Skeletal muscle tissue (tissue), 4 donors: ENCODE data around the gene SEC61B. TPM values are rescaled to one million over a fixed set of nuclear protein-coding genes. Genes with fewer than 3 reads are reported as not detected.
"Not testable (repeated sequence)": the region's sequence is repeated elsewhere in the genome, so short reads cannot be mapped to it uniquely, and the experiment has no call there.

Experiments used
- H3K27ac ChIP-seq: one replicate; pipeline ENCODE4 v1.7.0; 2013; ENCODE audit warnings: mild to moderate bottlenecking, low read depth, low read length, inconsistent platforms
- H3K27me3 ChIP-seq, 3 donors: one replicate each; pipeline ENCODE4 v1.7.0; 2013; ENCODE audit warnings: low read length in 3 of 3; ENCODE audit not compliant: control insufficient read depth in 3 of 3, insufficient read depth in 3 of 3
- H3K36me3 ChIP-seq, 3 donors: one replicate each; pipeline ENCODE4 v1.7.0; 2013; ENCODE audit warnings: low read length in 3 of 3; ENCODE audit not compliant: control insufficient read depth in 3 of 3, insufficient read depth in 3 of 3
- H3K4me1 ChIP-seq, 3 donors: one replicate each; pipeline ENCODE4 v1.7.0; 2013; ENCODE audit warnings: low read length in 3 of 3, mild to moderate bottlenecking in 3 of 3; ENCODE audit not compliant: control insufficient read depth in 3 of 3, insufficient read depth in 3 of 3
- H3K4me3 ChIP-seq, 3 donors: one replicate each; pipeline ENCODE4 v1.7.0; 2013; ENCODE audit warnings: low read length in 3 of 3
- H3K9ac ChIP-seq, 3 donors: one replicate each; pipeline ENCODE4 v1.7.0; 2013; ENCODE audit warnings: low read length in 3 of 3, mild to moderate bottlenecking in 3 of 3, moderate library complexity in 2 of 3, low read depth in 1 of 3
- H3K9me3 ChIP-seq, 3 donors: one replicate each; pipeline ENCODE4 v1.7.0; 2013; ENCODE audit warnings: low read length in 3 of 3; ENCODE audit not compliant: control insufficient read depth in 3 of 3
- total RNA-seq: library from RNA; depleted of rRNA; stranded (reverse); fragments of >200 nt; gene quantifications from one replicate; pipeline ENCODE4 v1.2.3, GENCODE V29; 2014
- donor health status: Osteomylitis.

Gene SEC61B
- total RNA-seq, 1 donor from 2014 or later = 41.2 TPM

DNA sequence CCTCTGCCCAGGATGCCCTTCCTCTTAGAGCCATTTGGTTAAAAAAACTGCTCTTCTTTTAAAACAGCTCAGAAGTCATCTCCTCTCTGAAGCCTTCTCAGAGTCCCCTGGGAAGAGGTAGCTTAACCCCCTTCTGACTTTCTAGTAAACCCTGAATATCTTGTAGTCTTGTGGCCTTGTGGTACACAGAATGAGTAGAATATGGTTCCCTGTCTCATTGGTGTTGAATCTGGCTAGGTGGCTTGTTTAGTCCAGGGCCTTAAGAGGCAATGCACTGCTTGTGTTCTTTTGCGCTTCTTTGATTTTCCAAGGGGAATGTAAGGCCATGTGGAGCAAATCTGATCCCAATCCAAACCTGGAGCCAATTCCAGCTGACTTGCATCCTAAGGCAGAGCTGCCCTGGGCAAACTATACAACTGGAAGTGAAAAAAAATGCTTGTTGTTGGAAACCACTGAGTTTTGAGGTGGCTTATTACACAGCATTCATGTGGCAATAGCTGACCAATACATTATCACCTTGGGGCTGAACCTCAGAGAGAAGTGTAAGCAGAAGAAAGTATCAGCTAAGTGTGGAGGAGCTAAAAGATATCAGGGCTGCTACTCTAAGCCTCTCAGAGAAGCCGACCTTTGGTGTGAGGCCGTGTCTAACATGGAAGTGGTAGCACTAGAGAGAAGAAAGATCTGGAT is 31.3 kb upstream of the SEC61B start:
- H3K27me3 ChIP-seq = peaks cover 0 to 3% (median 0%) of the 10 kb centered on the region in 3 donors
- no peaks in the 10 kb centered on the region for H3K36me3 ChIP-seq
- H3K27ac ChIP-seq = no peak overlapping the region
- no peak overlapping the region for H3K9ac ChIP-seq
- no peaks in the 10 kb centered on the region for H3K4me1 ChIP-seq
- H3K9me3 ChIP-seq = peaks cover 0 to 2% (median 0%) of the 10 kb centered on the region in 3 donors
- H3K4me3 ChIP-seq = no peak overlapping the region

DNA sequence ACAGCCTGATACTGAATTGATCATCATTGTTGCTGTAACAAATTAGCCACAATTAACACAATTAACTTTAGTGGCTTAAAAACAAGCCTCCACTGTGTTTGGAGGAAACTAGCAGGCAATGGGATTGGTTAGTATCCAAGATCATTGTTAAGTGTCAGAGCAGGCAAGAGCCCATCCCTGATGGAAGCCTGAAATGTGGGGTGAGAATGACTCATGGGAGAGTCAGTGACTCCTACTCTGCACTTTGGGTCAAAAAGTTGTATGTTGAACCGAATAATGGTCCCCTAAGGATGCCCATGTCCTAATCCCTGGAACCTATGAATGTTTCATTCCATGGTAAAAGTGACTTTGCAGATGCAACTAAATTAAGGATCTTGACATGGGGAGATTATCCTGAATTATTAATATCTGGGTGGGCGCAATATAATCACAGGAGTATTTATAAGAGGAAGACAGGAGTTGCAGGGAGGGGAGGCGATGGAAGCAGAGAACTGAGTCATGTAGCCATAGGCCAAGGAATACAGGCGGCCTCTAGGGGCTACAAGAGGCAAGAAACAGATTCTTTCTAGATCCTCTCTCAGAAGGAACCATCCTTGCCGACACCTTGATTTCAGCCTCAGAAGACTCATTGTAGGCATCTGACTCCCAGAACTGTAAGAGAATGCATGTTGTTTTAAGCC is 29.2 kb upstream of the SEC61B start:
- H3K27ac ChIP-seq = no peak overlapping the region
- no peaks in the 10 kb centered on the region for H3K4me1 ChIP-seq
- H3K36me3 ChIP-seq = no peaks in the 10 kb centered on the region
- H3K9ac ChIP-seq = no peak overlapping the region
- H3K27me3 ChIP-seq = peaks cover 0 to 3% (median 0%) of the 10 kb centered on the region in 3 donors
- H3K4me3 ChIP-seq = no peak overlapping the region
- peaks cover 0 to 2% (median 0%) of the 10 kb centered on the region in 3 donors for H3K9me3 ChIP-seq

DNA sequence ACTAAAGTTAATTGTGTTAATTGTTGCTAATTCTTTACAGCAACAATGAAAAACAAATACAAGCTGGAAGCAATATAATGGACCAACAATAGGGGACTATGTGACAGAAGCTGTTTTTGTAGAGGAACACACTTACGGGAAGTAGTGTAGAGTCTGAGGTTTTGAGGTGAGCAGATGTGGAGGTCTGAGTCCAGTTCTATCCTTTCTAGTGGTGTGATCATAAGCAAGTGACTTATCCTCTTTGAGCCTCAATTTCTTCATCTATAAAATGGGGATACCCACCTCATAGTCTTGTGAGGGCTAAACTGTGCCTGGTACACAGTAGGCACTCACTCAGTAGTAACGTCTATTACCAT is 28.6 kb upstream of the SEC61B start:
- peaks cover 0 to 3% (median 0%) of the 10 kb centered on the region in 3 donors for H3K27me3 ChIP-seq
- no peaks in the 10 kb centered on the region for H3K36me3 ChIP-seq
- peaks cover 0 to 2% (median 0%) of the 10 kb centered on the region in 3 donors for H3K9me3 ChIP-seq
- H3K4me1 ChIP-seq = no peaks in the 10 kb centered on the region
- no peak overlapping the region for H3K9ac ChIP-seq
- no peak overlapping the region for H3K4me3 ChIP-seq
- H3K27ac ChIP-seq = no peak overlapping the region

DNA sequence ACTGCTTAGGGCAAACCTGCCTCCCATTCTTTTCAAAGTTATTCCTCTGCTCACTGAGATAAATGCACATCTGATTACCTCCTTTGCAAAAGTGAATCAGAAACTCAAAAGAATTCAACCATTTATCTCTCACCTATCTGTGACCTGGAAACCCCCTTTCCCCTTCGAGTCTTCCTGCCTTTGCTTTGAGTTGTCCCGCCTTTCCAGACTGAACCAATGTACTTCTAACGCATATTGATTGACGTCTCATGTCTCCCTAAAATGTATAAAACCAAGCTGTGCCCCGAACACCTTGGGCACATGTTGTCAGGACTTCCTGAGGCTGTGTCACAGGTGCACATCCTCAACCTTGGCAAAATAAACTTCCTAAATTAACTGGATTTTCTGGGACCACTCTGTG is 25.6 kb upstream of the SEC61B start:
- H3K4me1 ChIP-seq, H3K9me3 ChIP-seq, H3K9ac ChIP-seq, H3K4me3 ChIP-seq, H3K27ac ChIP-seq, H3K27me3 ChIP-seq, H3K36me3 ChIP-seq: not testable (repeated sequence)

DNA sequence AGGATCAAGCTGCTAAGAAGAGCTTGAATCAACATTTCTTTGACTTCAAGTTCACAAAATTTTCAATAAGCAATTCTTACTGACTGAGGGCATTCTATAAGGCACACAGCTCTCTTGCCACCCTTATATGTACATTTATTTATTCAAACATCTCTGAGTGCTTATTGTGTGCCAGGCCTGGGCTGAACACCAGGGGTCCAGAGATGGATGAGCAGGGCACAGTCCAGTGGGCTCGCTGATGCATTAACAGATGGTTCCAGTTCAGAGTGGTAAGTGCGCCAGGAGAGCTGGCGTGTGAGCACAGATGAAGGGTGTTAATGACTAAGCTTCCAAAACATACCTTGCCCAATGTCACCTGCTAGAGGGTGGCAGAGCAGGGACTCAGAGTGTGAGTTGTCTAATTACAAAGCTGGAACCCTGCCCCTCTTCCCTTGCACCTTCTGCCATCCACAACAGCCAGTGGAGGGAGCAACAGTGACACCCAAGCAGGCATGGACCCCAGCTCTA is 24.9 kb upstream of the SEC61B start:
- Histone ChIP-seq H3K27ac (no peak overlapping the region), H3K36me3 (no peaks in the 10 kb centered on the region), H3K9ac (no peak overlapping the region), H3K9me3 (peaks cover 0 to 2% (median 0%) of the 10 kb centered on the region in 3 donors), H3K4me3 (no peak overlapping the region), H3K4me1 (no peaks in the 10 kb centered on the region), H3K27me3 (no peaks in the 10 kb centered on the region)

DNA sequence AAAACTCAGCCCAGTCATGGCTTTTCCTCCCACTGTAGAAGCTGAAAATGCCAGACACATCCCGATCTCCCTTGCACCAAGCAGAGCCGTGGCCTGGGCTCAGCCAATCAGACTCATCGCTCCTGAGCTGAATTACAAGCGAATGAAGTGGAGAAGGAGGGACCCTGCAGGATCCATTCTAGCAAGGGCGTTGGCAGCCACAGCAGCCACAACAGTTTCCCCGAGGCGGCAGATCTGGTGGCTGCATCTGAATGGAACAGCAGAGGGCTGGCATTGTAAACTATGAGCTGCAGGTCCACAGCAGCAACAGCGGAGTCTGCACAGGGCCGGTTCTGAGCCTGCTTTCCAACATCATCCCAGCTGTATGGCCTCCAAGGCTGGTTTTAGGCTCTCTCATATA is 24.1 kb upstream of the SEC61B start:
- no peak overlapping the region for H3K9ac ChIP-seq
- H3K4me1 ChIP-seq = no peaks in the 10 kb centered on the region
- no peaks in the 10 kb centered on the region for H3K36me3 ChIP-seq
- H3K27ac ChIP-seq = no peak overlapping the region
- H3K4me3 ChIP-seq = no peak overlapping the region
- no peaks in the 10 kb centered on the region for H3K27me3 ChIP-seq
- peaks cover 0 to 2% (median 0%) of the 10 kb centered on the region in 3 donors for H3K9me3 ChIP-seq

DNA sequence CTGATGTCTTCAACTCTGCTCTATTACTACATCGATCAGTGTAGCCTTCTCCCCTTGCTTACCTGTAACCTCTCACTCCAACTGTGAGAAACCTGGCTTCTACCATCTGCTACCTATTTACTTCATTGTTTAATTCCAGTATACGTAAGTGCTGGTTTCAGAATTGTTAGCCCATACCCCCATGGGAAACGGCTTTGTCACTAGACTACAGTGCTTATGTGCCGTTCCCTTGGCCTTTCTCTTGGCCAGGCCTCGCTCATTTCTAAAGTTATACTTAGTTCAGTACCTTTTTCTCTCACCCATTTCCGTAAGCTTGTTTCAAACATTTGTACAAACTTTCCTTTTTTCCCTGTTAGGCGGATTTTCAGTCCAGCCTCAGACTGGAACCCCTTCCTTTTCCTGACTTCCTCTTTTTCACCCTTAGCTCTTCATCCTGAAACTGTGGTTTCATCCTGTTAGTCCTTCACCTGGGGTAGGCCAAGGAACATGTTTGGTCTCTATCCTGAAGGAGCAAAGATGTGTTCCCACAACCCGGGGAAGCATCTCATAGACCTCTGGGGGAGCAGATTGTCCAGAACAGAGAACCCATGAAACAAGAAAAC is 22.0 kb upstream of the SEC61B start:
- H3K9me3 ChIP-seq = no peaks in the 10 kb centered on the region
- no peaks in the 10 kb centered on the region for H3K4me1 ChIP-seq
- H3K36me3 ChIP-seq = no peaks in the 10 kb centered on the region
- H3K4me3 ChIP-seq = no peak overlapping the region
- no peak overlapping the region for H3K27ac ChIP-seq
- no peaks in the 10 kb centered on the region for H3K27me3 ChIP-seq
- H3K9ac ChIP-seq = no peak overlapping the region

DNA sequence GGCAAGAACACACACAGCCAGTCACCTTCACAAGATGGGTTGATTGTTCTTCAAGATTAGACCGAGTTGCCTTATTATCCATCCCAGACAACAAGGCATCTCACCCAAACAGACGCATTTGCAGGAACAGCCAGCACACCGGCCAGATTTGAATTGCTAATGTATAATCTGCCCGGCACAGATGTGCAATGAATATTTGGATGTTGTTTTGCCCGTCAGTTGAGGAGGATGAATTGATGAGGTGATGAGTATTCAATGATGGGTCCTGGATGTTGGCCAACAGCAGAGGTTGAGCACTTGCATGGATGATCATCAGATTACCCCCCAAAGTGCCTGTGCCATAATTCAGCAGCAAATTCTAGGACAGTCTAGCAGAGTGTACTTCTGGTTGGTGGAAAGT is 20.5 kb upstream of the SEC61B start:
- Histone ChIP-seq H3K27ac (no peak overlapping the region), H3K27me3 (no peaks in the 10 kb centered on the region), H3K36me3 (no peaks in the 10 kb centered on the region), H3K9ac (no peak overlapping the region), H3K4me3 (no peak overlapping the region), H3K4me1 (no peaks in the 10 kb centered on the region), H3K9me3 (no peaks in the 10 kb centered on the region)

DNA sequence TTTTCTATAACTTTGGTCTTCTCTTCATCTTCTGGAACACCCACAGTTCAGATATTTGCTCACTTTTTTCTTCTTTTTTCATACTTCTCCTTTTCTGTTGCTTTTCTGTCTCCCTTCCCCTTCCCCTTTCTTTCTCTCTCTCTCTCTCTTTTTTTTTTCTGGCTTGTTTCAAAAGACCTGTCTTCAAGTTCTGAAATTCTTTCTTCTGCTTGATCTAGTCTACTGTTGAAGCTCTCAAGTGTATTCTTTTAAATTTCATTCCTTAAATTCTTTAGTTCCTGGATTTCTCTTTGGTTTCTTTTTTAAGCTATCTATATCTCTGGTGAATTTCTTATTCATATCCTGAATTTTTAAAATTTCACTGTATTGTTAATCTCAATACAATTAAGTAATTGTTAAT is 11.5 kb upstream of the SEC61B start:
- no peak overlapping the region for H3K27ac ChIP-seq
- no peak overlapping the region for H3K9ac ChIP-seq
- no peaks in the 10 kb centered on the region for H3K27me3 ChIP-seq
- no peaks in the 10 kb centered on the region for H3K9me3 ChIP-seq
- no peaks in the 10 kb centered on the region for H3K4me1 ChIP-seq
- H3K4me3 ChIP-seq = no peak overlapping the region
- H3K36me3 ChIP-seq = peaks cover 0 to 2% (median 0%) of the 10 kb centered on the region in 3 donors

DNA sequence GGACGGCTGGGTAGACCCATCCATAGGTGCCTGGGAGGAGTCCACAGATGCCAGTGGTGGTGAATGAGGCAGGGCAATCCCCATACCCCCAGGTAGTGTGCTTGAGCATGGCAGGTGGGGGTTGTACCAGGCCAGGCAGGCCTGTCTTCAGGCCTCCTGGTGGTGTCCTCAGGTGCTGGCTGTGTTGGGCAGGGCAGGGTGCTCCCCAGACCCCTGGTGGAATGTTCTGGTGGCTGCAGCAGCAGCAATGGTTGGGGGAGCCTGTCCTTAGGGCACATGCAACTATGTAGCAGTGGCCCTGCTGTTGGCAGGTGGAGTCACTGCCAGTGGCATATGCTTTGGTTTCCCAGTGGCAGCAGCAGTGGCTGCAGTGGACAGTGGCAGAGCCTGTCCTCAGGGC is 10.3 kb upstream of the SEC61B start:
- Histone ChIP-seq H3K4me1 (peaks cover 0 to 8% (median 2%) of the 10 kb centered on the region in 3 donors), H3K9me3 (no peaks in the 10 kb centered on the region)

More for the DNA sequence above, 10.3 kb upstream of the SEC61B start:
- H3K27ac ChIP-seq = no peak overlapping the region
- no peaks in the 10 kb centered on the region for H3K27me3 ChIP-seq
- H3K36me3 ChIP-seq = peaks cover 0 to 2% (median 0%) of the 10 kb centered on the region in 3 donors
- no peak overlapping the region for H3K4me3 ChIP-seq
- H3K9ac ChIP-seq = no peak overlapping the region
